ENCODE data around the gene ADIG.

ADIG gene

GRCh38 chr20:38633577-38634093, 52.6 kb downstream of the ADIG start:
- DNase-seq (ENCODE audit: low read depth in 2 of 2): peak; percentile 7 to 27

DNA sequence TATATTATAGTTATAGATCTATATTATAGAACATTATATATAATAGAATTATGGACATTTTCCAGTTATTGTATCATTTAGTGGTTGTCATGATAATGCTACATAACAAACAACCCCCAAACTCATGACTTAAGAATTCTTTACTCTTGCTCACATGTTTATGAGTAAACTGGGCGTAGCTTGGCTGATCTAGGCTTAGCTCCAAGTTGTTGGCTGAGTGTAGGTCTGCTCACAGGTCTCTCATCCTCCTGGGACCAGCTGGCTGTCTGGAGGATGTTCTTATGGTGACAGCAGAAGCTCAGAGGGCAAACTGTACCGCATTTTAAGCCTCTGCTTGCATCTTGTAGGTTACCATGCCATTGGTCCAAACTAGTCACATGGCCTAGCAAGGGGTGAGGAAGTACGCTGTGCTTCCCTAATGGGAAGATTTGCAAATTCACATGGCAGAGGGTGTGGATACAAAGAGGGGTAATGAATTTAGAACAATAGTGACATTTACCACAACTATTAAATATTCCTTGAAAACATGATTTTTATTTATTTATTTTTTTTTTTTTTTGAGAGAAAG, 54.8 kb downstream of the ADIG start:
- no peak for DNase-seq (ENCODE audit: low read depth in 2 of 2)
